CD14-positive monocyte (primary cell): ENCODE data around the gene PIWIL4. TPM values are rescaled to one million over a fixed set of nuclear protein-coding genes. Genes with fewer than 3 reads are reported as not detected.

Experiments used
- DNase-seq, 3 donors: peaks; one replicate each; pipeline ENCODE4 v3.0.0-alpha.2; 2011 to 2022
- H2AFZ ChIP-seq: 2 replicates; pipeline ENCODE4 v1.6.0; 2012; ENCODE audit warnings: mild to moderate bottlenecking, low read depth, low read length, inconsistent platforms; ENCODE audit not compliant: insufficient read depth, poor library complexity, severe bottlenecking
- H3K27ac ChIP-seq, 2 donors: 1 replicate in 1 of 2; 2 replicates in 1 of 2; pipeline ENCODE4 v1.5.1; 2012 to 2013; ENCODE audit warnings: low read length in 2 of 2, control low read depth in 1 of 2, inconsistent platforms in 1 of 2, low read depth in 1 of 2, mild to moderate bottlenecking in 1 of 2
- H3K27me3 ChIP-seq, 2 donors: one replicate each; pipeline versions ENCODE4 v1.6.0 to v1.6.1; 2011 to 2013; ENCODE audit warnings: low read length in 2 of 2; ENCODE audit not compliant: control insufficient read depth in 2 of 2, insufficient read depth in 2 of 2
- H3K36me3 ChIP-seq, 2 donors: replicated peaks in 1 of 2; 1 replicate in 1 of 2; 2 replicates in 1 of 2; pipeline versions ENCODE4 v1.5.1 to v1.6.1; 2012 to 2013; ENCODE audit warnings: low read length in 2 of 2, control low read depth in 1 of 2, inconsistent platforms in 1 of 2, mild to moderate bottlenecking in 1 of 2; ENCODE audit not compliant: insufficient read depth in 2 of 2, control insufficient read depth in 1 of 2
- H3K4me1 ChIP-seq, 2 donors: 1 replicate in 1 of 2; 2 replicates in 1 of 2; pipeline versions ENCODE4 v1.5.1 to v1.6.1; 2012 to 2013; ENCODE audit warnings: low read length in 2 of 2, control low read depth in 1 of 2, inconsistent platforms in 1 of 2, mild to moderate bottlenecking in 1 of 2, moderate library complexity in 1 of 2; ENCODE audit not compliant: insufficient read depth in 2 of 2, control insufficient read depth in 1 of 2
- H3K4me2 ChIP-seq: replicated peaks from 2 replicates; pipeline ENCODE3; 2012; ENCODE audit warnings: low read length, moderate library complexity, mild to moderate bottlenecking; ENCODE audit not compliant: poor library complexity, severe bottlenecking; ENCODE audit errors: extremely low read depth
- H3K4me3 ChIP-seq, 3 experiments: fragments of 200-600 bp in 1 of 3; sonication (generic) in 1 of 3; replicated peaks in 1 of 3; 1 replicate in 2 of 3; 2 replicates in 1 of 3; pipeline ENCODE4 v1.5.1; 2011 to 2013; ENCODE audit warnings: low read length in 3 of 3, mild to moderate bottlenecking in 3 of 3, control low read depth in 2 of 3, low read depth in 2 of 3, inconsistent platforms in 1 of 3, moderate library complexity in 1 of 3
- H3K79me2 ChIP-seq: 2 replicates; pipeline ENCODE4 v1.6.0; 2012; ENCODE audit warnings: mild to moderate bottlenecking, control low read depth, inconsistent platforms, low read length, moderate library complexity; ENCODE audit not compliant: insufficient read depth
- H3K9ac ChIP-seq: 2 replicates; pipeline ENCODE4 v1.6.0; 2017; ENCODE audit warnings: low read length, mild to moderate bottlenecking; ENCODE audit not compliant: insufficient read depth, poor library complexity, severe bottlenecking
- H3K9me3 ChIP-seq, 2 donors: replicated peaks in 1 of 2; 1 replicate in 1 of 2; 2 replicates in 1 of 2; pipeline versions ENCODE4 v1.5.1 to v1.6.1; 2012 to 2013; ENCODE audit warnings: low read length in 2 of 2, control low read depth in 1 of 2; ENCODE audit not compliant: control insufficient read depth in 1 of 2, insufficient read depth in 1 of 2
- H4K20me1 ChIP-seq: 2 replicates; pipeline ENCODE4 v1.6.0; 2012; ENCODE audit warnings: mild to moderate bottlenecking, low read length, control low read depth, moderate library complexity; ENCODE audit not compliant: insufficient read depth
- H3K27ac Mint-ChIP-seq, 7 donors: one replicate each; pipeline ENCODE4 v1.8.0; 2020; ENCODE audit warnings: mild to moderate bottlenecking in 7 of 7, mixed read lengths in 7 of 7, moderate library complexity in 6 of 7, inconsistent platforms in 2 of 7
- H3K27me3 Mint-ChIP-seq, 3 donors: one replicate each; pipeline ENCODE4 v1.8.0; 2021 to 2022; ENCODE audit warnings: low read depth in 3 of 3, mild to moderate bottlenecking in 3 of 3, mixed read lengths in 3 of 3, moderate library complexity in 3 of 3, inconsistent platforms in 1 of 3
- H3K36me3 Mint-ChIP-seq, 2 donors: one replicate each; pipeline ENCODE4 v1.8.0; 2020; ENCODE audit warnings: mixed read lengths in 2 of 2, inconsistent platforms in 1 of 2, mild to moderate bottlenecking in 1 of 2
- H3K4me1 Mint-ChIP-seq: one replicate; pipeline ENCODE4 v1.8.0; 2020; ENCODE audit warnings: mild to moderate bottlenecking, mixed read lengths
- H3K4me3 Mint-ChIP-seq, 2 donors: one replicate each; pipeline ENCODE4 v1.8.0; 2020; ENCODE audit warnings: mild to moderate bottlenecking in 2 of 2, mixed read lengths in 2 of 2, moderate library complexity in 1 of 2
- H3K9me3 Mint-ChIP-seq, 7 donors: one replicate each; pipeline ENCODE4 v1.8.0; 2020 to 2022; ENCODE audit warnings: mixed read lengths in 7 of 7, mild to moderate bottlenecking in 6 of 7, moderate library complexity in 6 of 7, inconsistent platforms in 2 of 7
- WGBS: methylation state at CpG from one replicate; pipeline ENCODE4 v1.1.5; 2013; ENCODE audit warnings: missing lambda C conversion rate; ENCODE audit not compliant: insufficient coverage; 5-methylcytosine and 5-hydroxymethylcytosine counted together
- intact Hi-C, 2 donors: fragments of 100-400 bp; cut with micrococcal nuclease; formaldehyde crosslinking; loops; one replicate each; pipeline versions ENCODE4 v1.15.0 to v1.15.1; 2023
- polyA plus RNA-seq, 3 donors: library from polyadenylated mRNA; depleted of rRNA in 1 of 3; unstranded in 2 of 3; stranded (reverse) in 1 of 3; fragments of 300-500 nt in 2 of 3; fragments of >200 nt in 1 of 3; fragmentation: Illumina TruSeq in 2 of 3; gene quantifications; 1 replicate in 2 of 3; 2 replicates in 1 of 3; pipeline ENCODE4 v1.2.3, GENCODE V29; 2012 to 2021
- TF ChIP-seq, protein P1 (sequence below): fragments of 200-600 bp; IDR thresholded peaks from one replicate; pipeline ENCODE4 v1.8.0; 2022; ENCODE audit warnings: antibody characterized with exemption, mild to moderate bottlenecking

The PIWIL4 gene
- polyA plus RNA-seq, 3 donors = 0.98 to 14.2 (median 1.1) TPM

DNA sequence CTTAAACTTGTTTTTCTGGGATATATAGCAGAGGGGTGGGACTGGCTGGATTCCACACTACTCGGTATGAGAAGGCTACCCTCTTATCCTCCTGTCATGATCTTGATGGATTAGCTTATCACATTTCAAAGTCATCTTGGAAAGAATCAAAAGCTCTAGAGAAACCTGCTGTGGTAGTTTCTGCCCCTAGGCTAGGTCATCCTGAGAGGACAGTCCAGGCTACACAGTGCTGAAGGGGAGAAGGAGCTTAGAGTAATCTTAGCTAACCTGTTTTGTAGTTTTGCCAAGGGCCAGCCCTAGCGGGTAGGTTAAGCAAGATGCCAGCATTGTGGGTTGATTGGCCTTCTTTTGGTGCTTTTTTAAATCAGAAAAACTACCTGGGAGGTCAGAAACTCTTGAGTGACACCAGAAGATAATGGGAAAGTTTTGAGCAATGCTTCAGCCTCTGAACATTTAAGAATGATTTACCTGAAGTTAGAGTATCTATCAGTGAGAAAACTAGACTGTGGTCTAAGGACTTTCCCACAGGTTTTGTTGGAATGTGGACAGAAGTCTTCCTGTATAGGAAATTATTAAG lies 21.3 kb downstream of the PIWIL4 start:
- H3K4me3 ChIP-seq = no peak overlapping the region
- TF ChIP-seq, protein P1, sequence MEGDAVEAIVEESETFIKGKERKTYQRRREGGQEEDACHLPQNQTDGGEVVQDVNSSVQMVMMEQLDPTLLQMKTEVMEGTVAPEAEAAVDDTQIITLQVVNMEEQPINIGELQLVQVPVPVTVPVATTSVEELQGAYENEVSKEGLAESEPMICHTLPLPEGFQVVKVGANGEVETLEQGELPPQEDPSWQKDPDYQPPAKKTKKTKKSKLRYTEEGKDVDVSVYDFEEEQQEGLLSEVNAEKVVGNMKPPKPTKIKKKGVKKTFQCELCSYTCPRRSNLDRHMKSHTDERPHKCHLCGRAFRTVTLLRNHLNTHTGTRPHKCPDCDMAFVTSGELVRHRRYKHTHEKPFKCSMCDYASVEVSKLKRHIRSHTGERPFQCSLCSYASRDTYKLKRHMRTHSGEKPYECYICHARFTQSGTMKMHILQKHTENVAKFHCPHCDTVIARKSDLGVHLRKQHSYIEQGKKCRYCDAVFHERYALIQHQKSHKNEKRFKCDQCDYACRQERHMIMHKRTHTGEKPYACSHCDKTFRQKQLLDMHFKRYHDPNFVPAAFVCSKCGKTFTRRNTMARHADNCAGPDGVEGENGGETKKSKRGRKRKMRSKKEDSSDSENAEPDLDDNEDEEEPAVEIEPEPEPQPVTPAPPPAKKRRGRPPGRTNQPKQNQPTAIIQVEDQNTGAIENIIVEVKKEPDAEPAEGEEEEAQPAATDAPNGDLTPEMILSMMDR = no peak
- intact Hi-C loops = no loop called here
- Mint-ChIP-seq H3K4me3 (no peak overlapping the region), H3K27me3 (peaks cover 0 to 2% (median 0%) of the 10 kb centered on the region in 3 donors), H3K4me1 (peaks cover 17% of the 10 kb centered on the region), H3K9me3 (no peaks in the 10 kb centered on the region), H3K36me3 (peaks cover 47 to 68% of the 10 kb centered on the region in 2 donors), H3K27ac (peak overlapping the region in 3 of 7 donors; percentile 12 to 38 (median 29))
- peaks cover 18% of the 10 kb centered on the region for H3K79me2 ChIP-seq
- no peaks in the 10 kb centered on the region for H3K9me3 ChIP-seq
- no peaks in the 10 kb centered on the region for H4K20me1 ChIP-seq
- no peak for DNase-seq
- H3K27ac ChIP-seq = no peak overlapping the region
- 88% methylated on average over 1 of the region's 2 CpGs for whole genome bisulfite sequencing
- H2AFZ ChIP-seq = no peak overlapping the region
- H3K4me2 ChIP-seq = no peak overlapping the region
- H3K36me3 ChIP-seq = peaks cover 29 to 54% of the 10 kb centered on the region in 2 donors
- peaks cover 16 to 18% of the 10 kb centered on the region in 2 donors for H3K4me1 ChIP-seq
- no peak overlapping the region for H3K9ac ChIP-seq
- no peaks in the 10 kb centered on the region for H3K27me3 ChIP-seq

DNA sequence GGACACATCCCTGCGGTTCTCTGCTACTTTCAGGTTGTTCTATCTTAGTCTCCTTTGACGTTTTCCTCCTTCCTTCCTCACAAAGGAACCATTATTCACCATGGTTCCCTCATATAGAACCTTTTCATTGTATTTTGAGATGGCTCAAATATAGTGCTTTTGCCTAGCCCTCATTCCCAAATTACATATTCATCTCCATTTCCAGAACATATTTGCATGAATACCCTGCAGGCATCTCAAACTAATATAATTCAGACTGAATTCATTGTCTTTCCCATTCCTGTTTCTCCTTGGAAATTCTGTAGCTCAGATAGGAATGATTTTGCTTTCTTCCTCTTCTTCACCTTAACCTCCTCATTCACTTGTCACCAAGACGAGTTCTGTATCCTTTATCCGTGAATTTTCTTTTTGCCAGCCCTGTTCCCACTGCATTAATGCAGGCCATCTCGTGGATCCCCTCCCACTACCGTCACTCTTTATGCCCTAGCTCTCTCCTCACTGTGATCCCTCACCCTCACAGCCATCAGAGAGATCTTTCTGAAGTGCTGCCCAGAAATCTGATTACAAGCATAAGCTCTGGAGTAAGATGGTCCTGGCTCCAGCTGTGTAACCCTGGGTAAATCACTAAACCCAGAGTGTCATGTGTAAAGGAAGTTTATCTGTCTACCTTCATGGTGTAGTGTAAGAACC lies 23.3 kb downstream of the PIWIL4 start:
- H3K27ac ChIP-seq = no peak overlapping the region
- no peaks in the 10 kb centered on the region for H4K20me1 ChIP-seq
- TF ChIP-seq, protein P1 = no peak
- 96% methylated on average over 4 of the region's 6 CpGs for WGBS
- peaks cover 36 to 69% of the 10 kb centered on the region in 2 donors for H3K36me3 ChIP-seq
- H3K4me2 ChIP-seq = no peak overlapping the region
- H3K4me1 ChIP-seq = no peaks in the 10 kb centered on the region
- no peaks in the 10 kb centered on the region for H3K9me3 ChIP-seq
- H3K36me3 Mint-ChIP-seq = peaks cover 56 to 82% of the 10 kb centered on the region in 2 donors
- peak overlapping the region in 3 of 7 donors; percentile 1 to 81 (median 37) for H3K27ac Mint-ChIP-seq
- no peak overlapping the region for H3K4me3 ChIP-seq
- no peak for DNase-seq
- no peaks in the 10 kb centered on the region for H3K27me3 ChIP-seq
- no peak overlapping the region for H3K4me3 Mint-ChIP-seq
- no peak overlapping the region for H3K9ac ChIP-seq
- H3K9me3 Mint-ChIP-seq = no peaks in the 10 kb centered on the region
- H3K27me3 Mint-ChIP-seq = peaks cover 0 to 2% (median 0%) of the 10 kb centered on the region in 3 donors
- H3K4me1 Mint-ChIP-seq = no peaks in the 10 kb centered on the region
- H2AFZ ChIP-seq = no peak overlapping the region
- peaks cover 6% of the 10 kb centered on the region for H3K79me2 ChIP-seq
- intact Hi-C loops = no loop called here
